ENCODE results near the gene CCDC74B. TPM values are rescaled to one million over a fixed set of nuclear protein-coding genes. Genes with fewer than 3 reads are reported as not detected.
"Not testable (repeated sequence)": the region's sequence is repeated elsewhere in the genome, so short reads cannot be mapped to it uniquely, and the experiment has no call there.

CCDC74B gene
- total RNA-seq, 1 donor from 2014 or later: 0.52 TPM

DNA sequence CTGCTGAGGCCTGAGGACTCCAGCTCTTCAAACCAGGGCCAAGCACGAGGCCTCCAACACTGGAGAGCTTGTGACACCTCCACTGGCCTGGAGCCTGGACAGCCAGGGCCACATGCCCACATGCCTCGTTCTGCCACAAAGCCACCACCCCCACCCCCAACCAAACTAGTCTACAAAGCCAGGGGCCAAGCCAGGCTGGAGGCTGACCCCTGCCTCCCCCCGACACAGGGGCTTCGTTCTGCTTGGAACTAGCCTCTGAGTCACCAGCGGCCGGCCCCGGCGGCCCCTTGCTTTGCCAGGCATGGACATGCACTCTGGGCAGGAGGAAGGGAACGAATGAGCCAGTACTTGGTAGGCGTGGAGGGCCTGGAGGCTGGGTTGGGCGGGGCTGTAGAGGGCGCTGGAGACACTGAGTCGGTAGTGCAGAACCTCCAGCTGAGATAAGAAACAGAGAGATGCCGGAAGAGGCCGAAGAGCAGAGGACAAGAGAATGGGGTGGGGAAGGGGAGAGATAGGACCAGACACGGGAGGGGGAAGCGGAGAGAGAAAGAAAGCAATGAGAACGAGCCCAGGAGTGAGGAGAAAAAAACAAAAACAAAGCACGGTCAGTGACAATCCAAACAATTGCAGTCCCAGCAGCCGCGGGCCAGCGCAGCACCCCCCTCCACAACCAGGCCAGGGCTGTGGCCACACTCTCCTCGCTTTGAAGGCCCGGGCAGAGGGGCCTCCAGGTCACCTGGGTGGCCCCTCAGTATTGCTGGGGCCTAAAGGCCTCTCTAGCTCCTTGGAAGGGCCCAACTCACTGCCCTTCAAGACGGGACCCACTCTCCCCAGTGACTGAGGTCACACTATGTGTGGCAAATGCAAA lies 16.2 kb upstream of the CCDC74B start:
- H3K27me3 Mint-ChIP-seq (ENCODE audit: insufficient read depth); H3K4me1 Mint-ChIP-seq (ENCODE audit: low read depth); intact Hi-C loops (cut with micrococcal nuclease); DNase-seq (ENCODE audit: low spot score); H3K9me3 Mint-ChIP-seq; H3K4me3 Mint-ChIP-seq: not testable (repeated sequence)
- H3K36me3 Mint-ChIP-seq (ENCODE audit: low read depth): peaks cover 15% of the 10 kb centered on the region
- peak overlapping the region; percentile 61 for H3K27ac Mint-ChIP-seq

DNA sequence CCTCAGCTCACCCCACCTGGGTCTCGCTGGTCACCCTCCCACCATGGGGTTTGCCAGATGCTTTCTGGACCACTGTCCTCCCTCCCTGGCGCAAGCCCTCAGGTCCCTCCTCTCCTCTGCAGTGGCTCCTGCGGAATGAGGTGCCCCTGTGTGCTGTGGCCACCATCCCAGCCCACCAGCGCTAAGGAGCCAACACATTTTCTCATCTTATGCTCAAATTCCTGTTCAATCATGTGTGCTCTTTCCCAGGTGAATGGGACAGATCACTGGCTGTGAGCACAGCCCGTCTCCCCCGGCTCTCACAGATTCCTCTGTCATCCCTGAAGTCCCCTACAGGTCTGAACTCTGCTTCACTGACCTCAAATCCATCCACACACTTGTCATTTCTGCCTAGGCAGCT lies 15.2 kb upstream of the CCDC74B start:
- Mint-ChIP-seq H3K27me3 (ENCODE audit: insufficient read depth) (no peaks in the 10 kb centered on the region), H3K9me3 (no peaks in the 10 kb centered on the region), H3K27ac (no peak overlapping the region), H3K4me3 (no peak overlapping the region), H3K36me3 (ENCODE audit: low read depth) (peaks cover 10% of the 10 kb centered on the region), H3K4me1 (ENCODE audit: low read depth) (peaks cover 8% of the 10 kb centered on the region)
- intact Hi-C loops (cut with micrococcal nuclease): no loop called here
- DNase-seq (ENCODE audit: low spot score): no peak

DNA sequence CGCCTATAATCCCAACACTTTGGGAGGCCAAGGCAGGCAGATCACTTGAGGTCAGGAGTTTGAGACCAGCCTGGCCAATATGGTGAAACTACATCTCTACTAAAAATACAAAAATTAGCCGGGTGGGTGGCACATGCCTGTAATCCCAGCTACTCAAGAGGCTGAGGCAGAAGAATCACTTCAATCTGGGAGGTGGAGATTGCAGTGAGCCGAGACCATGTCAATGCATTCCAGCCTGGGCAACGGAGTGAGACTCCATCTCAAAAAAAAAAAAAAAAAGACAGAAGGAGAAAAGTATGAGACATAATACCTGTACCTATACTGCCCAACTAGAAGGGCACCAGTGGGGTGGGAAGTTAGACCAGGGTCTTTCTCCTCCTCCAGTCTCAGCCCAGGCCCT lies 14.5 kb upstream of the CCDC74B start:
- H3K27ac Mint-ChIP-seq; intact Hi-C loops (cut with micrococcal nuclease); DNase-seq (ENCODE audit: low spot score); H3K36me3 Mint-ChIP-seq (ENCODE audit: low read depth); H3K4me3 Mint-ChIP-seq; H3K4me1 Mint-ChIP-seq (ENCODE audit: low read depth); H3K27me3 Mint-ChIP-seq (ENCODE audit: insufficient read depth); H3K9me3 Mint-ChIP-seq: not testable (repeated sequence)

DNA sequence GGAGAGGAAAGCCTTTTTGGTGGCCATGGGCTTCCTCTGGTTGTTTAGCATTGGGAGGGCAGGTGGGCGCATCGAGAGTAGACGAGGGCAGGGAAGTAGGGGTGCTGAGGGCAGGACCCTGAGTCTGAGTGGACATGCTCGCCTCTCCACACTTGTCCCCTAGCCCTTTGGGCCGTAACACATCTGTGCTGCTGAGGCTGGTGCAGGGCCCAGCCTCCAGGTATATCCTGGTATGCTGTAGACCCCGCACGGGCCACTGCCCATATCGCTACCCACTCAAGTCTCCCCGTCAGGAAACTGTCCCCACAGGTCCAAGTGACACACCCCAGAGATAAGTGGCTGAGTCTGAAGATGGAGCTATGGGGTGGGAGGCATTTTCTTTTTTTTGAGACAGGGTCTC lies 13.7 kb upstream of the CCDC74B start:
- Mint-ChIP-seq H3K9me3 (no peaks in the 10 kb centered on the region), H3K4me3 (no peak overlapping the region), H3K27ac (peak overlapping the region; percentile 78), H3K4me1 (ENCODE audit: low read depth) (peaks cover 8% of the 10 kb centered on the region), H3K36me3 (ENCODE audit: low read depth) (peaks cover 5% of the 10 kb centered on the region), H3K27me3 (ENCODE audit: insufficient read depth) (no peaks in the 10 kb centered on the region)
- intact Hi-C loops (cut with micrococcal nuclease): no loop called here
- DNase-seq (ENCODE audit: low spot score): no peak

DNA sequence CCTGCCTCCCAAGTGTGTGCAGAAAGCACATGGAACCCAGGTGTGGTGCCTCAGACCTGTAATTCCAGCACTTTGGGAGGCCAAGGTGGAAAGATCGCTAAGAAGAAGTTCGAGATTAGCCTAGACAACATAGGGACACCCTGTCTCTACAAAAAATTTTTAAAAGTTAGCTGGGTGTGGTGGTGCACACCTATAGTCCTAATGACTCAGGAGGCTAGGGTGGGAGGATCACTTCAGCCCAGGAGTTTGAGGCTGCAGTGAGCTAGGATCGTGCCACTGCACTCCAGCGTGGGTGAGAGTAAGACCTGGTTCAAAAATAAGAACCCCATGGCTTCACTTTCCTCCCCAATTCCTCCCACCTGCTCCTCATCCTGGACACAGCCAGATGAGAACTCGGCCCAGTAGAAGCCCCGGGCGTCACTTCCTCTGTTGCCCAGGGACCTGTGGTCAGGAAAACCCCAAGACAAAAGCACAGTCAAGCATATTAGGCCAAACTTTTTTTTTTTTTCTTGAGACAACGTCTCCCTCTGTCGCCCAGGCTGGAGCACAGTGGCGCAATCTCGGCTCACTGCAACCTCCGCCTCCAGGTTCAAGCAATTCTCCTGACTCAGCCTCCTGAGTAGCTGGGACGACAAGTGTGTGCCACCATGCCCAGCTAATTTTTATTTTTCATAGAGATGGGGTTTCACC lies 13.1 kb upstream of the CCDC74B start:
- H3K4me3 Mint-ChIP-seq; H3K9me3 Mint-ChIP-seq; intact Hi-C loops (cut with micrococcal nuclease); DNase-seq (ENCODE audit: low spot score); H3K4me1 Mint-ChIP-seq (ENCODE audit: low read depth); H3K36me3 Mint-ChIP-seq (ENCODE audit: low read depth); H3K27me3 Mint-ChIP-seq (ENCODE audit: insufficient read depth): not testable (repeated sequence)
- H3K27ac Mint-ChIP-seq: peak overlapping the region; percentile 78

DNA sequence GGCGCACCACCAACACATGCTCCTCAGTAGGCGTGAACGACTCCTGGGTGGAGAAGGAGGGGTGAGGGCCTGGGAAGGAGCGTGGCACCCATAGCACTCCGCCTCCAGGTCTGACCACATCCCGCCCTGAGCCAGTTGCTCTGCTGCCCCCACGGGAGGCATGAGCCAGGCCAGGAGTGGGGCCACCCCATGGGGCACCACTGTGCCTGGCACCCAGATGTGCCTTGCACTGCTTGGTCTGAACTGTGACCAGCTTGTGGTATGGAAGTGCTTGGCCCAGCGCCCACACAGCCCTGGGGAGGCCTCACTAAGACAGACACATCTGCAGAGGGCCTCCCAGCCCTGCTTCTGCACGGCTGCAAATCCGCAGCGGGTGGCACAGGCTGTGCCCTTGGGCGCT lies 12.4 kb upstream of the CCDC74B start:
- DNase-seq (ENCODE audit: low spot score); H3K4me1 Mint-ChIP-seq (ENCODE audit: low read depth); H3K9me3 Mint-ChIP-seq; H3K4me3 Mint-ChIP-seq; H3K27ac Mint-ChIP-seq; intact Hi-C loops (cut with micrococcal nuclease); H3K36me3 Mint-ChIP-seq (ENCODE audit: low read depth); H3K27me3 Mint-ChIP-seq (ENCODE audit: insufficient read depth): not testable (repeated sequence)

DNA sequence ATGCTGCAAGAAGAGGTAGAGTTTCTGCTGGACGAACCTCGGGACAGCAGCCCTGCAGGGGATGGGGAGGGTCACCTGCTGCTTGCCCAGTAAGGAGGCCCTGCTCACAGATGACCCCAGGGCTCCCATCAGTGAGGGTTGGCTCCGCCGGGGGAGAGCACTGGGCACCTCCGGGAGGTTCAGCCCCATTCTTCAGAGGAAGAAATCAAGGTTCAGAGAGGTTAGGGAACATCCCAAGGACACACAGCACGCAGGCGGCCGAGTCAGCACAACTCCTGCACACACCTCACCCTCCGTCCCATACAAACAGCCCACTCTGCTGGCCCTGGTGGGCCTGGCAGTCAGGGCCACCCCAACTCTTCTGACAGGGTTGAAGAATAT lies 11.7 kb upstream of the CCDC74B start:
- intact Hi-C loops (cut with micrococcal nuclease): loop anchor here (1.0 kb wide), 1 partner anchor 176 kb away; no protein-coding TSS in a partner anchor
- H3K4me3 Mint-ChIP-seq: no peak overlapping the region
- peaks cover 7% of the 10 kb centered on the region for H3K36me3 Mint-ChIP-seq (ENCODE audit: low read depth)
- no peaks in the 10 kb centered on the region for H3K27me3 Mint-ChIP-seq (ENCODE audit: insufficient read depth)
- H3K9me3 Mint-ChIP-seq: no peaks in the 10 kb centered on the region
- peaks cover 8% of the 10 kb centered on the region for H3K4me1 Mint-ChIP-seq (ENCODE audit: low read depth)
- no peak overlapping the region for H3K27ac Mint-ChIP-seq
- no peak for DNase-seq (ENCODE audit: low spot score)

DNA sequence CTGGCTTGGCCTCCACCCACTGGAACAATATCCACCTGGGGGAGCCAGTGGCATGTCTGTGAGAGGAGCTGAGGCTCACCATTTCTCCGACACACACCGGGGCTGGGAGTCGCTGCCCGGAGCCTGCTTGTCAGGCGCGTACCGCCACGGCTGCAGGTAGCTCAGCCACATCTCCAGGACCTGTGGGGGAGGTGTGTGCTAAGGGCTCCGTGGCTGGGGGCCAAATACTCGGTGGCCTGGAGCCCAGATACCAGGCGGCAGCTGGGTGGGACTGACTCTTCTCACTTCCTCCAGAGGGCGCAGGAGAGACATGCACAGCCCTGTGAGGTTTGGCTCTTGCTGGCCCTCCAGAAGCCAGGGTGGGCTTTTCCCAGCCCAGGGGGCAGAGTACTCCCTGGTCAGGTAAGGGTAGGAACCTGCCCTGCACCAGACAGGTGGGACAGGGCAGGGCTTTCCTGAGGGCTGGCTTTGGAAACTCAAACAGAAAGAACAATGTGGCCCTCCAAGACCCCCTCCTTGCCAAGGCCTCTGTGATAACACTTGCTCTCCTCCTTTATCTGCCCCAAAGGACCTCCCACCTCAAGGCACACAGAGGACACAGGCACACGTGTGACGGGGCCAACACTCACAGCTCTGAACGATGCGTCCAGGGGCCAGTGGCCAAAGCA lies 11.2 kb upstream of the CCDC74B start:
- H3K27me3 Mint-ChIP-seq (ENCODE audit: insufficient read depth); H3K36me3 Mint-ChIP-seq (ENCODE audit: low read depth); H3K4me1 Mint-ChIP-seq (ENCODE audit: low read depth); DNase-seq (ENCODE audit: low spot score); H3K27ac Mint-ChIP-seq; H3K9me3 Mint-ChIP-seq; H3K4me3 Mint-ChIP-seq: not testable (repeated sequence)
- intact Hi-C loops (cut with micrococcal nuclease): loop anchor here (1.0 kb wide), 1 partner anchor 176 kb away; no protein-coding TSS in a partner anchor

DNA sequence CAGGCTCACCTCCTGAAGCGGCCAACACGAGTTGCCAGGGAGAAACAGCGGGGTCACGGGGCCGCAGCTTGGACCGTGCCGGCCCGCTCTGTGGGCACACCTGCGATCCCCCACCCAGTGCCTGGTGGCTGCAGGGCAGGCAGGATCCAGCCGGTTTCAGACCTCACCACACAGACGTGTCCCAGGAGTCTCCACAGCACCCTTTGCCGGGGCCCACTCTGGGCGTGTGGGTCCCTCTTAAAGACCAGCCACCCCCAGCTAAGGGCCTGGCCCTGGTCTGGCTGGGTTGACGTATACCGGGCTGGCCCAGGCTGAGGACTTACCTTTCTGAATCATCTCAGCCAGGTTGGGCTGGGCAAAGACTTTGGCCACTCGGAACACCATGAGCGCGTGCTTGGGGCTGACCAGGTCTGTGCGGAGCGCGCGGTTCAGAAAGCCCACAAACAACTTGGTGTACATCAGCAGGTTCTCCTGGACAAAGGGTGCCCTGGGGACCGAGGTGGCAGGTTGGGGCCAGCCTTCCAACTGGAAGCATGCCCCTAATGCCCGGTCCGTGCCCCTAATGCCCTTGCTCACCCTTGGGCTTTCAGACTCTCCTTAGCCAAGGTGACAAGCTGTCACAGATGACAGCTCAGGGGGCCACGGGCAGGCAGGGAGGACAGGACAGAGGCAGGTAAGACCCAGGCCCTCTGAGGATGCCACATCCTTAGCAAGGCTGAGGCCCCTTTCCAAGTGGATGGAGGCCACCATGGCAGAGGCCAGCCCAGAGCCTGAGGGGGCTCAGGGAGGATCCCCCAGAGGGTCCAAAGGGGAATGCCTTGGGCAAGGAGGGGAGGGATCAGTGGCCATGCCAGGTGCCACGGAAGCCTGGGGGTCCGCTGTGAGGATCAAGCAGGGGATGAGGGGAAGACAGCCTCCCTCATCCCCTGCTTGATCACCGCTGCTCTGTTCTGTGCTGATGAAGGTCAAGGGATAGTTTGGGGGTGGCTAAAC lies 10.2 kb upstream of the CCDC74B start:
- peaks cover 2% of the 10 kb centered on the region for H3K36me3 Mint-ChIP-seq (ENCODE audit: low read depth)
- DNase-seq (ENCODE audit: low spot score): no peak
- no peaks in the 10 kb centered on the region for H3K27me3 Mint-ChIP-seq (ENCODE audit: insufficient read depth)
- H3K4me3 Mint-ChIP-seq: no peak overlapping the region
- no peaks in the 10 kb centered on the region for H3K9me3 Mint-ChIP-seq
- intact Hi-C loops (cut with micrococcal nuclease): no loop called here
- no peak overlapping the region for H3K27ac Mint-ChIP-seq
- peaks cover 8% of the 10 kb centered on the region for H3K4me1 Mint-ChIP-seq (ENCODE audit: low read depth)

DNA sequence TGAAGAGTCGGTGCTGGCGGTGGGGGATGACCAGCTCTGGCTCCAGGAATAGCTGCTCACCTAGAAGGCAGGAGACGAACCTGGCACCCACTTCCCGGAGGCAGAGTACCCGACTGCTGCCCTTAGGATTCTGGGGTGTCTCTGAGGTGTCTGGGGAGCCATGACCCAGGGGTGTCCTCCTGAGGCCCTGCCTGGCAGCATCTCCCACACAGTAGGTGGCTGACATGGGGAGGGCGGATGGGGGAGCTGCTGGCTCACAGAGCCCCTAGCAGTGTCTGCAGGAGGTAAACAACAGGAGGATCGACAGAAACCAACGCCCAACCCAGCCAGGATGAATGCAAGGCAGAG lies 9.5 kb upstream of the CCDC74B start:
- H3K9me3 Mint-ChIP-seq; H3K36me3 Mint-ChIP-seq (ENCODE audit: low read depth); H3K27ac Mint-ChIP-seq; H3K4me3 Mint-ChIP-seq; DNase-seq (ENCODE audit: low spot score); H3K27me3 Mint-ChIP-seq (ENCODE audit: insufficient read depth); intact Hi-C loops (cut with micrococcal nuclease); H3K4me1 Mint-ChIP-seq (ENCODE audit: low read depth): not testable (repeated sequence)

DNA sequence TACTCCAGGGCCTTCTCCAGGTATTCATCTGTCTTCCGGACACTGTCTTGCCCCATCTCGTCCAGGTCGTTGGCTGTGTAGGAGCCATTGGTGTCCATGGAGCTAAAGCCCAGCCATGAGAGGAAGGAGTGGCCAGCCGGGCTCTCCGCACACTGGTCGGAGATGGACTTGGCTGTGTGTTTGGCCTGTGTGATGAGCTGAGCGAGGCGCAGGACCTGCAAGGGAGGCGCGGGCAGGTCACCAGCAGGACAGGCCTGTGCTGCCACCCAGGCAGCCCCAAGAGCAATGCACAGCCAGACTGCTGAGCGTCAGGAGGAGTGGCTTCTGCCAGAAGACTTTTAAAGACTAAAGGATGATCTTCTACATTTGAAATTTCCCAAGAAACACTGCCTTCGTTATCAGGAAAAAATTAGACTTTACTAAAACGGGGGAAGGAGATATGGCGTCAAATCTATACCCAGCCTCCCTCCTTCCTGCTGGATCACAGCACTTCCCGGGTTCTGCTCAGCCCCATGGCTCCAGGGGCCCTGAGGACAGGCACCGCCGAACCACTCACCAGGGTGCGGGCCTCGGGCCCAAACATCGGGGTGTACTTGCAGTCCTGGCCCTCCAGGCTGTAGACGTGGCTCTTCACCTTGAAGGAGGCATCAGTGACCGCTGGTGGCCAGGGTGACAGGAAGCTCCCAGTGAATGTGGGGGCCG lies 9.0 kb upstream of the CCDC74B start:
- H3K4me1 Mint-ChIP-seq (ENCODE audit: low read depth); DNase-seq (ENCODE audit: low spot score); intact Hi-C loops (cut with micrococcal nuclease): not testable (repeated sequence)

More for the DNA sequence above, 9.0 kb upstream of the CCDC74B start:
- not testable (repeated sequence) for H3K9me3 Mint-ChIP-seq; H3K27me3 Mint-ChIP-seq (ENCODE audit: insufficient read depth); H3K4me3 Mint-ChIP-seq; H3K36me3 Mint-ChIP-seq (ENCODE audit: low read depth); H3K27ac Mint-ChIP-seq

Measured in activated T-helper 1 cell treated with anti-CD3 and anti-CD28 coated beads, Interleukin-12 subunit alpha, Interleukin-12 subunit beta, Interleukin-2, Interleukin-4 antibody, amounts not matched to agents 30 ng/mL and 10 ng/mL and 1 ng/mL, durations not matched to agents 14 hours and 24 hours and 36 hours (primary cell).